ENCODE measurements around the gene SS18. TPM values are rescaled to one million over a fixed set of nuclear protein-coding genes. Genes with fewer than 3 reads are reported as not detected.

The SS18 gene
- total RNA-seq, 1 donor from 2014 or later, result 86.7 TPM

DNA sequence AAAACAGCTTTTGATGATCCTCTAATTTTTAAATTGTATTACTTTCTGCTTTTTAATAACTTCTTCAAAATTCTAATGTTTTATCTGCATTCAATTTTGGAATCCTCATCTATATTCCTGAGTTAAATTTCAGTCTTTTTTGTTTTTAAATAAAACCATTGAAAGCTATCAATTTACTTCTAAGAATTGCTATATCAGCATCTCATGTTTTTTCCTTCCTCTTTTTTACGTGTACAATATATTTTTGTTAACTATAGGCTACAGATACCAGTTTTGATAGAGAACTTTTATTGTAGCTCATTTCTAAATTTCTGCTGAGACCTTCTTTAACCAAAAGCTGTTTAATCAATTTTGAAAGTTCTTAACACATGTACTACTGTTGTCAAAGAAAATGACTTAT is 84.5 kb downstream of the SS18 start:
- H3K4me1 Mint-ChIP-seq (ENCODE audit: low read depth), result peaks cover 4% of the 10 kb centered on the region
- H3K27me3 Mint-ChIP-seq (ENCODE audit: low read depth), result no peaks in the 10 kb centered on the region
- peaks cover 5% of the 10 kb centered on the region for H3K9me3 Mint-ChIP-seq (ENCODE audit: low read depth)
- TF ChIP-seq, protein P1, sequence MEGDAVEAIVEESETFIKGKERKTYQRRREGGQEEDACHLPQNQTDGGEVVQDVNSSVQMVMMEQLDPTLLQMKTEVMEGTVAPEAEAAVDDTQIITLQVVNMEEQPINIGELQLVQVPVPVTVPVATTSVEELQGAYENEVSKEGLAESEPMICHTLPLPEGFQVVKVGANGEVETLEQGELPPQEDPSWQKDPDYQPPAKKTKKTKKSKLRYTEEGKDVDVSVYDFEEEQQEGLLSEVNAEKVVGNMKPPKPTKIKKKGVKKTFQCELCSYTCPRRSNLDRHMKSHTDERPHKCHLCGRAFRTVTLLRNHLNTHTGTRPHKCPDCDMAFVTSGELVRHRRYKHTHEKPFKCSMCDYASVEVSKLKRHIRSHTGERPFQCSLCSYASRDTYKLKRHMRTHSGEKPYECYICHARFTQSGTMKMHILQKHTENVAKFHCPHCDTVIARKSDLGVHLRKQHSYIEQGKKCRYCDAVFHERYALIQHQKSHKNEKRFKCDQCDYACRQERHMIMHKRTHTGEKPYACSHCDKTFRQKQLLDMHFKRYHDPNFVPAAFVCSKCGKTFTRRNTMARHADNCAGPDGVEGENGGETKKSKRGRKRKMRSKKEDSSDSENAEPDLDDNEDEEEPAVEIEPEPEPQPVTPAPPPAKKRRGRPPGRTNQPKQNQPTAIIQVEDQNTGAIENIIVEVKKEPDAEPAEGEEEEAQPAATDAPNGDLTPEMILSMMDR (IDR thresholded peaks at IDR 0.05), result no peak
- no peak overlapping the region for H3K27ac Mint-ChIP-seq (ENCODE audit: unreplicated experiment)
- no peak overlapping the region for H3K4me3 Mint-ChIP-seq (ENCODE audit: unreplicated experiment)
- peaks cover 6% of the 10 kb centered on the region for H3K36me3 Mint-ChIP-seq (ENCODE audit: low read depth)
- DNase-seq (ENCODE audit: low spot score), result no peak

DNA sequence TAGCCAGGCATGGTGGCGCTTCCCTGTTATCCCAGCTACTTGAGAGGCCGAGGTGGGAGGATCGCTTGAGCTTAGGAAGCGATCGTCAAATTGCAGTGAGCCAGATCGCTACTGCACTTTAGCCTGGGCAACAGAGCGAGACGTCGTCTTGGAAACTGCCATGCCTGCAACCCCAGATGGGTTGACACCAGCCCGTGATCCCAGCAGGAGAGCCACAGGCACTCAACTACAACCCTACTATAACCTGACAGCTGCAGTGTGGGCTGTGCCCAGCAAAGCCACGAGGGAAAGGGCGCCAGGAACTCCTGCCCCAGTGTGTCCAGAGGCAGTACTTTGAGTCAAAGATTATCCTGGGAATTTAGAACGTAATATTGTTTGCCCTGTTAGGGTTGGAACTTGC is 85.6 kb downstream of the SS18 start:
- Mint-ChIP-seq H3K4me3 (ENCODE audit: unreplicated experiment) (no peak overlapping the region), H3K9me3 (ENCODE audit: low read depth) (peaks cover 5% of the 10 kb centered on the region), H3K27ac (ENCODE audit: unreplicated experiment) (no peak overlapping the region), H3K4me1 (ENCODE audit: low read depth) (peaks cover 4% of the 10 kb centered on the region), H3K36me3 (ENCODE audit: low read depth) (peaks cover 3% of the 10 kb centered on the region), H3K27me3 (ENCODE audit: low read depth) (no peaks in the 10 kb centered on the region)
- TF ChIP-seq, protein P1 (IDR thresholded peaks at IDR 0.05), result no peak
- DNase-seq (ENCODE audit: low spot score), result no peak

DNA sequence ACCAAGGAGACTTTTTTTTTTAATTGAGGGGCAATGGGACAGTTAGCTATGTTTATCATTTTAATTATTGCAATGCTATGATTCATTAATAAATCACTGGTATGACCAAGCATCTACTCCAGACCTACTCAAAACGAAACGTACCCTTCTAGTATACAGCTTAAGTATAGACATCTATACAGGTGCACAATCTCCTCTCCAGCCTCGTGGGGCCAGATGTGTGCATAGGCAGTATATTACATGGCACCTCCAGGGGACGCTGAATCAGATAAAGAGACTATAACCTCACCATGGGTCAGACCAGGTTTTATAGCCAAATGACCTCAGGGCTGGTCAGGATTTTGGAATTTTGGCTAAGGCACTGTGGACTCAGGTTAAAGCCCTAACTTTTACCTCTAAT is 86.6 kb downstream of the SS18 start:
- no peak overlapping the region for H3K27ac Mint-ChIP-seq (ENCODE audit: unreplicated experiment)
- no peak overlapping the region for H3K4me3 Mint-ChIP-seq (ENCODE audit: unreplicated experiment)

DNA sequence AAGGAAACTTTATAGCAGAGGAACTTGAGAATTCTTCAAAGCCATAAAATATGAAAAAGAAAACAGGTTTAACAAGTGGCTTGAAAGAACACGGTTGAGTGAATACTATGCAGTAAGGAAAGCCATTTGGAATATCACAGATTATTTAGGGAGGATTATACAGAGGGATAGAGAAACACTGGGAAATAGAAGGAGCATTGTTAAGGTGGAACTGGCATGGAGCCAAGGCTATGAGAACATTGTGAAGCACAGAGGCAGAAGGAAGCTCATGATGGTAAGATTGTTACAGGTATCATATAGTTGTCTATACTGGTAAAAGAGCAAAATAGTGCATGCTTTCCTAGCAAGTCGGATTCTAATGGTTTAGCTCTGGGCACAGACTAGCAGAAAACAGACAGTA is 87.1 kb downstream of the SS18 start:
- no peak overlapping the region for H3K27ac Mint-ChIP-seq (ENCODE audit: unreplicated experiment)
- DNase-seq (ENCODE audit: low spot score), result no peak
- peaks cover 4% of the 10 kb centered on the region for H3K4me1 Mint-ChIP-seq (ENCODE audit: low read depth)
- H3K27me3 Mint-ChIP-seq (ENCODE audit: low read depth), result no peaks in the 10 kb centered on the region
- peaks cover 12% of the 10 kb centered on the region for H3K9me3 Mint-ChIP-seq (ENCODE audit: low read depth)
- TF ChIP-seq, protein P1 (IDR thresholded peaks at IDR 0.05), result no peak
- H3K36me3 Mint-ChIP-seq (ENCODE audit: low read depth), result no peaks in the 10 kb centered on the region
- no peak overlapping the region for H3K4me3 Mint-ChIP-seq (ENCODE audit: unreplicated experiment)

More for the DNA sequence above, 86.6 kb downstream of the SS18 start:
- TF ChIP-seq, protein P1 (IDR thresholded peaks at IDR 0.05), result no peak
- peaks cover 12% of the 10 kb centered on the region for H3K9me3 Mint-ChIP-seq (ENCODE audit: low read depth)
- no peaks in the 10 kb centered on the region for H3K36me3 Mint-ChIP-seq (ENCODE audit: low read depth)
- peaks cover 4% of the 10 kb centered on the region for H3K4me1 Mint-ChIP-seq (ENCODE audit: low read depth)
- no peaks in the 10 kb centered on the region for H3K27me3 Mint-ChIP-seq (ENCODE audit: low read depth)
- DNase-seq (ENCODE audit: low spot score), result no peak

DNA sequence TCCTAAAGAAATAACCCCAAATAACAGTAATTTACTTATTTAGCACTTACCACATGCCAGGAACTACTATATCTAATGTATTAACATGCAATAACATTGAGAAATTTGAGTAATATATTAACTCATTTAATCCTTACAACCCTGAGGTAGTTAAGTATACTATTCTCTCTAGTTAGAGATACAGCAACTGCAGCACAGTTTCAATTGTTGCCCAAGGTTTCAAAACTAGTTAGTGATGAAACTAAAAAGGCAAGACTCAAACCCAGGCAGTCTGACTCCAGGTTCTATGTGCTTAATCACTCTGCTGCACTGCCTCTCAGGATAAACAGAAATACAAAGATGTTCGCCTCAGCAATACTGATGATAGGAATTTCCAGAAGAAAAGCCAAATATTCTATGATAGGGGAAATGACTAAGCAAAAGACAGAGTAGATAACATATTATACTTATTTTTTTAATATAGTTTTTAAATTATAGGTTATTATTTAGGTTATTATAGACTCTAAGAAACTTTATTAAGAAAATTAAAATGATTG is 88.0 kb downstream of the SS18 start:
- Mint-ChIP-seq H3K27me3 (ENCODE audit: low read depth) (no peaks in the 10 kb centered on the region), H3K9me3 (ENCODE audit: low read depth) (peaks cover 12% of the 10 kb centered on the region), H3K27ac (ENCODE audit: unreplicated experiment) (no peak overlapping the region), H3K36me3 (ENCODE audit: low read depth) (no peaks in the 10 kb centered on the region), H3K4me1 (ENCODE audit: low read depth) (peaks cover 4% of the 10 kb centered on the region), H3K4me3 (ENCODE audit: unreplicated experiment) (no peak overlapping the region)
- no peak for DNase-seq (ENCODE audit: low spot score)
- TF ChIP-seq, protein P1 (IDR thresholded peaks at IDR 0.05), result no peak

Measured in chondrocyte (in vitro differentiated cells).